KG1 (cell line): ENCODE results near the gene CDH2.

ENCODE experiments used
- DNase-seq: peaks from one replicate; lab custom pipeline; 2025; lab: John Stamatoyannopoulos, UW

Gene CDH2

DNA sequence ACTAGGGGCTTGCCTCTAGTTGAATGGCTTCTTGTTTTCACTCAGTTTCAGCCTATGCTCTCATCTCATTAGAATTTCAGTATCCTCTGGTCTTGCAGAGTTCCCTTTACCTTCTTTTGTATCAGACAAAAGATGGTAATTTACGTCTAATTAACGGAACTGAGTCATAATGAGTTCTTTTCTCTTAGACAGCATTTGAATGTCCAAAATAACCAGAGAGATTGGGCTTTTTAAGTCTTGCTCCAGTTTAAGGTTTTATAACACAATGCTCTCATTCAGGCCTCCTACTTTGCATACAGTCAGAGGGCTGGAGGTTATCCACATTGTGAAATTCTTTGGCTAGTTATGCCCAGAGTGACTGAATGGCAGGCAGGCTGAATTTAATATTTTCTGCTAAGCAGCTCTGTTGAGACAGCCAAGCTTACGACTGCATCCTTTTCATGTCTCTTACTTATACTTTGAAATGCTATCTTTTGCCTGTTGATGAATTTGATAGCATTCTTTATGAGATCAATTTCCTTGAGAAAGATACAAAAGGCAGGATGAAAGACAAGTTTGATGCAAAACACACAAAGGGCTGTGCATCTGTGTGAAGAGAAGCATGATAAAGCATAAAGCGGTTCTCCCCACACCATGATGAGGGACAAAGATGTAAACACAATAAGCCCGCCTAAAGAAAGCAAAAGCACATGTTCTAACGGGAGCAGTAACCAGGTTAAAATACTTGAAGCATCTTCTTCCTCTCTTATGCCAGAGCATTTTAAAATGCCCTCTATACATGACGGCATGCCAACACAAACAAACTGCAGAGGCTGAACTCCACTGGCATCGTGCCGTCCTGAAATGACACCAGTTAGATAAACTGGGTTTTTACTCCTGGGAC is 90.0 kb downstream of the CDH2 start:
- no peak for DNase-seq

GRCh38 chr18:28081516-28081915 is 95.4 kb downstream of the CDH2 start:
- no peak for DNase-seq

GRCh38 chr18:28080876-28081300 is 96.0 kb downstream of the CDH2 start:
- DNase-seq = no peak

- no peak for DNase-seq
Measured at GRCh38 chr18:28079883-28080282, 97.0 kb downstream of the CDH2 start.

DNA sequence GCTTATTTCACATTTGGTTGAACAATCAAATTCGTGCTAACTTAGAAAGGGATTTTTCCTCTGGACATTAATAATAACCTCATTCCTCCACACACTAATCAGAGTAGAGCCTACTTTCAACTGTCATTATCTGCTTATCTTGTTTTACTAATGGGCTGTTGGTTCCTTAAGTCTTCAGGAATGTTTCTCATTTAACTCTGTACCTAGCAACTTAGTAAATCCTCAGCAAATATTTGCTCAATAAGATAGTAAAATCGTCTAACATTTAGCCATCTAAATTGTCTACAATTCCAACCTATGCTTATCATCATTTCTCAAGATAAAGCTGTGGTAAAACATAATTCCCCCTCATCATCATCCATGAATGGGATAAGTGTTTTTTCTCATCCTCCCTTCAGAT is 98.1 kb downstream of the CDH2 start:
- DNase-seq = no peak

DNA sequence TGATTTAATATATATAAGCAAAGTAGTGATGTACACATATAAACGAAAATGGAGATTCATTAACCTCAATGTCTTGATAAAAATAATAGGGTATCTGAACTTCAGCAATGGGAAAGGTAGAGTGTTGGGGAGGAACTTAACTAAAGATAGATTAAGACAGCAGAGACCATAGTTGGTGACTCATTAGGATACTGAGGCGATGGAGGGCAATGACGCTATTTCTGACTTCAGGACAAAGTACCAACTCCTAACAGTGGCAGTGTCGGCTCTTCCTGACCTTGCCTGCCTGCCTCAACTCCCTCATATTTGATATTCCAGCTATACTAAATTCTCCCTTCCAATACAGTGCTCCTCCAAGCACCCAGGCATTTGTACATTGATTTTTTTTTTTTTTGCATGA is 98.6 kb downstream of the CDH2 start:
- DNase-seq = no peak

- DNase-seq = no peak
Measured at GRCh38 chr18:28075501-28075900, 101.4 kb downstream of the CDH2 start.

DNA sequence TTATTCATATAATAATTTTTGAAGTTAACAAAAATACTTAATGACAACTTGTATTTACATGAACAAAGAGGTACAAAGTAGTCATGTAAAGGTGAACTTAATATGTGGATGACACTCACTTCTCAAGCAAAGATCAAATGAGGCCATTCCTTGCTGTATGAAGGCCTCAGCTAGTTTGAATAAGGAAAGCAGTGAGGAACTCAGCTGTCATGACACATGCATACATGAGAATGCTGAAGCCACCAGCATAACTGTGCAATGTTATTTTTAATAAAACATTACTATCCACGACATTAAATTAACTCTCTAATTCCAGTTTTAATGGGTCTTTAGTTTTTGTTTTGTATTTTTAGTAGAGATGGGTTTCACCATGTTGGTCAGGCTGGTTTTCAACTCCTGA is 102.9 kb downstream of the CDH2 start:
- DNase-seq = no peak

DNA sequence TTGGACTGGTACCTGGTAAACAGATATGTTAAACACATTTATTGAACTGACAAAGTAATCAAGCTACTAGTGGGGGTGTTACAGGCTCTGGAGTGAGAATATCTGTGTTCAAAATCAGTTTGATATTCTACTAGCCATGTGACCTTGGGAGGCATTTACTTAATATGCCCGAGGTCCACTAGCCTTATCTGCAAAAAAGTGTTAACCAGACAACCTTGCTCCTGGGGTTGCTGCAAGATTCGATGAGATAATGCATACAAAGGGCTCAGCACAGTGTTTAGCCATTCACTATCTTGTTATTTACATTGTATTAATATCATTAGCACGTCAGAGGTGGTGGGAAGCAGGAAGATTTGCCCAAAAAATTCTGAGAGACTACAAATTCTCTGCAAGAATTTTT is 103.3 kb downstream of the CDH2 start:
- no peak for DNase-seq

GRCh38 chr18:28071199-28071598 is 105.7 kb downstream of the CDH2 start:
- DNase-seq = no peak

- DNase-seq = no peak
Measured at GRCh38 chr18:28068207-28068606, 108.7 kb downstream of the CDH2 start.

- no peak for DNase-seq
Measured at GRCh38 chr18:28067346-28067745, 109.6 kb downstream of the CDH2 start.

DNA sequence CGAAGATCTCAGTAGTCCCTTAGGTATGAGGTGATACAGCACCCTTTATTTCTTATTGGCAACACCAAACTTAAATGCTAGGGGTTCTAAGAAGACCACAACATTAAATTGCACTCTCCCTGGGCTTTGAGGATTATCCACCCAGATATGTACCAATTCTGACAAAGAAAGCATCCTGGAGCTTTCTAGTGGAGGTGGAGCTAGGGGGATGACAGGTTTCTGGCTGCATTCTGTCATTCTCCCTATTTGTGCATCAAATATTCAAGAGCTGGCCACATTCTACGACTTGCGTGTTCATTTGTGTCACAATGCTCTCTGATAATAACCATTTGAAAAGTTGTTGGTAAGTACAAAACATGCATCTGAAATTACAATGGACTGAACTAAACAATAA is 111.1 kb downstream of the CDH2 start:
- DNase-seq = no peak

DNA sequence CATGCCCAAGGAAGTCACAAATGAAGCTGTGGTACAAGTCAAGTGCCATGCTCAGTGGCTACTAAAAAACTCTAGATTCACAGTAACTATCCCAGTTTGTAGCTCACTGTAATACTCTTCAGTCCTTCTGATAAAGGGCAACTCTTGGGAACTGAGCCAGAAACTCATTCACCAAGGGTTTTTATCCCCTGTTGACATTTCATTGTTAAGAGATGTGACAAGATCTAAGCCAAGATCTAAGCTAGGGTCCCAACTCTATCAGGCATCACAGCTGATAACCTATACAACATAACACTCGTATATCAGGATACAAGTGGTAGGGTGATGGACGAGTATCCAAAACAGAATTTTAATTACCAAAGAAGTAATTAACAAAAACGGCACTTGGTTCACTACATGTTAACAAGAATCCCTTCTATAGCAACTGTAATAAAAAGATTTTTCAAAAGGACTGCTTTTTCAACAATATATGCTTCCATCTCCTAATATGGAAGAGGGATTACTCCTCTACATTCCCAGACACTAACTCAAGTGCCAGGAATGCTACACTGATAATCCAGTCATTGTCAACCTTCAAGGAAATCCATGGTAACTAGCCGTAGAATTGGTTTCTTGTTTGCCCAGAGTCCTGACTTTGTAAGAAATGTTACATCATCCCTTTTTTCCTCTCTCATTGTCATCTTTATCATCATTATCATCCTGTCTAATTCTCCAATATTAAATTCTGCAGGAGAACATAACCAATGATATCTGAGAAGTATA is 111.7 kb downstream of the CDH2 start:
- DNase-seq = no peak

GRCh38 chr18:28063926-28064325 is 113.0 kb downstream of the CDH2 start:
- DNase-seq = no peak

DNA sequence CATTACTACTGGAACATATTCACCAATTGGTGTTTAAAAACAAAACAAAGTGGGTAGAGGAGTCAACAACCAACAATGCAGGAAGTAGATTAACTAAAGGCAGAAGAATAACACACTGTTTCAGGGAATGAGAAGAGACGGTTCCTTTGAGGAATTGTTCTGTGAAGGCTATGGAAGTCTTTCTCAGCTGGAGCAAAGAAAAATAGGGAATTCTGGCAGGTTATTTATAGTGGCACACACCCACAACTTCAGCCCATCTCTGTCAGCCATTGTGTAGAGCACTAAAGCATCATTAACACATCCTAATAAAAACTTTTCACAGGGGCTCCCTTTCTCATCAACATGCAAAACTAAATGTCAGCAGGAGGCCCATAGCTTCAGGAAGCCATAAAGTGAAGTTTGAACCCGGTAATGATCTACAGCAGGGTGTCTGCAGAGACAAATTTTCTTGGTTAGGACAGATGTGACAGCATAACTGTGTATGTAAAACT is 113.6 kb downstream of the CDH2 start:
- no peak for DNase-seq

GRCh38 chr18:28062443-28062842 is 114.5 kb downstream of the CDH2 start:
- no peak for DNase-seq

DNA sequence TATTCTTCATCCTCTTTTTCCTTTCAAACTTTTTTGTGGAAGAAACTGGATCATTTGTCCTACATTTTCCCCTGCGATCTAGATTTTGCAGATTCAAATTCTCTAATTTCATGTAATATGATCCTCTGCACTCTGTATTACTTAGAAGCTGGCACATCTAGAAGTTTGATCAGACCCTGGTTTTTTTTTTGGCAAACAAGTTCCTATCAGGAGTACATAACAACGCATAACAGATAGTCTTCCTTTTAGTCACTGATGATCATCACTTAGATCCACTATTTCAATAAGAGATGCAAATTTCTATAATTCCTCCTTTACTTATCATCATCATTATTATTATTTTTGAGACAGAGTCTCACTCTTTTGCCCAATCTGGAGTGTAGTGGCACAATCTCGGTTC is 117.1 kb downstream of the CDH2 start:
- no peak for DNase-seq

- no peak for DNase-seq
Measured at GRCh38 chr18:28050545-28050944, 126.4 kb downstream of the CDH2 start.

- no peak for DNase-seq
Measured at GRCh38 chr18:28048612-28049011, 128.3 kb downstream of the CDH2 start.

DNA sequence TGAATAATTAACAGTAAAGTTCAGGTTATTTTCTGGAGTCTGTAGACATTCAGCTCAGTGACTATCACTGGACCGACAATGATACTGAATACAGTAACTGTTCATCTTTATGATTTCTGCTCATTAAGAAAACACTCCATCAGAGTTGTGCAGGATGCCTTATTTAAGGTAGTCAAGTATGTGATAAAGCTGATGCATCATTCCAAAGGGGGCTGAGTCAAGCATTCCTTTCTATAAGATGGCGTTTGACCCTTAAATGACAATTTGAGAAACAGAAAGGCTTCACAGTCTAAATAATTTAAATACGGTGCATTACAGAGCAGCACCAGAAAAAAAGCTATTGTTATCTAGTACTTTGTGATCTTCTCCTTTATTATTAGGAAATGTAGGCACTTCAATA is 131.1 kb downstream of the CDH2 start:
- no peak for DNase-seq

- DNase-seq = no peak
Measured at GRCh38 chr18:28045176-28045810, 131.6 kb downstream of the CDH2 start.

DNA sequence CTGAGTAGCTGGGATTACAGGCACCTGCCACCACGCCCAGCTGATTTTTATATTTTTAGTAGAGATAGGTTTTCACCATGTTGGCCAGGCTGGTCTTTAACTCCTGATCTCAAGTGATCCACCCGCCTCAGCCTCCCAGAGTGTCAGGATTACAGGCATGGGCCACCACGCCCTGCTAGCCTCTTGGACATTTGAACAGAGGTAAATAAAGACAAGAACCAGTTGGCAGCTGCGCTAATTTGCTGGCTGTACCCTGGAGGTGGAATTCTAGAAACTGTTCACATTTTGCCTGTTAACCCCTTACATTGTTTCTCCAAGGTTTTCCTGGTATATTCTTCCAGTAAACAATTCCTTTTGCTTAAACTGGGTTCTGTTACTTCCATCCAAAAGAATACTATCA is 132.9 kb downstream of the CDH2 start:
- no peak for DNase-seq
